Measurements from ENCODE around the gene RBM15.

Gene RBM15

GRCh38 chr1:110348050-110348449 is 8.9 kb downstream of the RBM15 start:
- Histone ChIP-seq H3K4me3 (no peak overlapping the region), H3K9ac (ENCODE audit: insufficient read length) (no peak overlapping the region), H3K9me3 (ENCODE audit: low read depth, low read length) (no peaks in the 10 kb centered on the region), H3K36me3 (ENCODE audit: insufficient read depth, low read length) (peaks cover 58% of the 10 kb centered on the region), H3K27ac (no peak overlapping the region)
- DNase-seq (ENCODE audit: low read depth, low spot score): no peak
- TF ChIP-seq FOXP2 (optimal IDR thresholded peaks at IDR 0.05; ENCODE audit: control extremely low read depth, extremely low read length, insufficient read depth) (no peak), POLR2AphosphoS5 (IDR thresholded peaks at IDR 0.05; ENCODE audit: borderline replicate concordance, low read depth, low read length) (no peak), EZH2 (IDR thresholded peaks at IDR 0.05) (no peak)

DNA sequence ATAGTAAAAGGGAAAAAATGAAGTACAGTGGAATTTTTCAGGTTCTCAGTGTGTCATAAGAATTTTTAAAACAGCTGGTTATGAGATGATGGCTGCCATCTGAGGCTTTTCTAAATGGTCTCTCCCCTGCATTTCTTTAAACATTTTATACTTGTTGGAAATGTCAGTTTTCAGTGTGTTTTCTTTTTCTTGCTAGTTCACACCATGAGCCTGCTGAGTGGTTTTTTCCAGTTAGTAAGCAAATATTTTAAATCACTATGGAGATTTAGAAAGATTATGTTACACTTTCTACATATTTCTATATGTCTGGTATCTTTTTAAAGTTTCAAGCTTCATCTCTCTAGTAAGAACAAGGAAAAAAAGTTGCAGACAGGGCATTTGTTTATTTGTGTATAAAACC is 9.6 kb downstream of the RBM15 start:
- H3K9me3 ChIP-seq (ENCODE audit: low read depth, low read length): no peaks in the 10 kb centered on the region
- no peak for DNase-seq (ENCODE audit: low read depth, low spot score)
- H3K27ac ChIP-seq: no peak overlapping the region
- no peak overlapping the region for H3K4me3 ChIP-seq
- H3K36me3 ChIP-seq (ENCODE audit: insufficient read depth, low read length): peaks cover 50% of the 10 kb centered on the region
- peak overlapping the region; percentile 14 for H3K9ac ChIP-seq (ENCODE audit: insufficient read length)
- TF ChIP-seq FOXP2 (optimal IDR thresholded peaks at IDR 0.05; ENCODE audit: control extremely low read depth, extremely low read length, insufficient read depth) (no peak), EZH2 (IDR thresholded peaks at IDR 0.05) (no peak), POLR2AphosphoS5 (IDR thresholded peaks at IDR 0.05; ENCODE audit: borderline replicate concordance, low read depth, low read length) (no peak)

GRCh38 chr1:110350360-110350759 is 11.2 kb downstream of the RBM15 start:
- Histone ChIP-seq H3K9ac (ENCODE audit: insufficient read length) (no peak overlapping the region), H3K4me3 (no peak overlapping the region), H3K27ac (peak overlapping the region; percentile 0; the same call in 1 of the 2 replicates), H3K36me3 (ENCODE audit: insufficient read depth, low read length) (peaks cover 34% of the 10 kb centered on the region), H3K9me3 (ENCODE audit: low read depth, low read length) (no peaks in the 10 kb centered on the region)
- no peak for TF ChIP-seq FOXP2 (optimal IDR thresholded peaks at IDR 0.05; ENCODE audit: control extremely low read depth, extremely low read length, insufficient read depth)
- no peak for TF ChIP-seq POLR2AphosphoS5 (IDR thresholded peaks at IDR 0.05; ENCODE audit: borderline replicate concordance, low read depth, low read length)
- TF ChIP-seq EZH2 (IDR thresholded peaks at IDR 0.05): no peak
- DNase-seq (ENCODE audit: low read depth, low spot score): no peak

DNA sequence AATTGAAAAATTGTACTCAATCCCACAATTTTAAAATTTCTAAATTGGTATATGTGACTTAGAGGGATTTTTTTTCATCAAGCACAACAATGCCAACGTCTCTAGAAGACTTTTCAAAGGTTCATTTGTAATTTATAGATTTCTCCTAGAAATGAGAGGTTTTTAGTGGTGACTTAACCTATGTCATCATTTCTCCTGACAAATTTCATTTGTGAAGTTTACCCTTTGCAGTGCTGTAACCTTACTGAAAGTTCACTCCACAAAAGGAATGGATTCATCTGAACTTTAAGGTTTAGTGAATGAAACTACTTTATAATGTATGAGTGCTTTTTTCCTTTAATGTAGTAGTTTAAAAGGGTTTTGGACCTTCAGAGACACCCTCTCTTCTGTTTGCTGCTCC is 16.1 kb downstream of the RBM15 start:
- Histone ChIP-seq H3K9me3 (ENCODE audit: low read depth, low read length) (no peaks in the 10 kb centered on the region), H3K4me3 (no peak overlapping the region), H3K27ac (peak overlapping the region; percentile 11), H3K9ac (ENCODE audit: insufficient read length) (no peak overlapping the region), H3K36me3 (ENCODE audit: insufficient read depth, low read length) (peaks cover 14% of the 10 kb centered on the region)
- no peak for TF ChIP-seq POLR2AphosphoS5 (IDR thresholded peaks at IDR 0.05; ENCODE audit: borderline replicate concordance, low read depth, low read length)
- TF ChIP-seq FOXP2 (optimal IDR thresholded peaks at IDR 0.05; ENCODE audit: control extremely low read depth, extremely low read length, insufficient read depth): no peak
- TF ChIP-seq EZH2 (IDR thresholded peaks at IDR 0.05): no peak
- DNase-seq (ENCODE audit: low read depth, low spot score): no peak

DNA sequence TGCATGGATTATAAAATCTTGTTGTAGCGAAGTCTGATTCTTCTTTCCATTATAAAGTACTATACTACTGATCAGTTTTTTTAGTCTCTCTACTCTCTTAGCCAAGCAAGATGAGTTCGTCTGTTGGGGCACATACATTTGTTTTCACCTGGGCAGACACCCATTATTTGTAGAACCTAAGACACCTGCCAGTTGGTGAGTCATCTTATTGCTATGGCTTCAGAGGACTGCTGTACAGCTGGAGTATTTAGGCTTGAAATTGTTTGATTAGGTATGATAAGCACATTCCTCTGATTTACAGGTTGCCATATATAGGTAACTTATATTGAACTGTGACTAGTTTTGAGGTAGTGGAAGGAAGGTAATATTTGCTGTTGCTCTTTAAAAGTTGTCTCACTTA is 17.2 kb downstream of the RBM15 start:
- Histone ChIP-seq H3K9me3 (ENCODE audit: low read depth, low read length) (no peaks in the 10 kb centered on the region), H3K4me3 (no peak overlapping the region), H3K9ac (ENCODE audit: insufficient read length) (no peak overlapping the region), H3K27ac (no peak overlapping the region), H3K36me3 (ENCODE audit: insufficient read depth, low read length) (peaks cover 19% of the 10 kb centered on the region)
- TF ChIP-seq POLR2AphosphoS5 (IDR thresholded peaks at IDR 0.05; ENCODE audit: borderline replicate concordance, low read depth, low read length) (no peak), EZH2 (IDR thresholded peaks at IDR 0.05) (no peak), FOXP2 (optimal IDR thresholded peaks at IDR 0.05; ENCODE audit: control extremely low read depth, extremely low read length, insufficient read depth) (no peak)
- DNase-seq (ENCODE audit: low read depth, low spot score): no peak

DNA sequence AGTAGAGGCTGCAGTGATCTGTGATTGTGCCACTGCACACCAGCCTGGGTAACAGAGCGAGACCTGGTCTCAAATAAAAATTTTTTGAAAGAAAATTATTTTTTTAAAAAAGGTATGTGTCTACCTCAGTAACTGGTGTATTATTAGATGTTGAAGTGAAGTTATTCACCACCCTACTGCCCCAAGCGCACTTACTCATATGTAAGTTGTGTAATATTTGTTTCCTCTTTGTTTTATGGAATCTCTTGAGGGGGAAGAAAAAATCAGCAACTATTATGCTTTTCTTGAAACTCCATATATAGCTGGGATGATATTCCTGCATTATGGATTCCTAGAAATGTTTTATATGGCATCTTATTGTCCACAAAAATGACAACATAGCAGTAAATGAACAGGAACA is 21.3 kb downstream of the RBM15 start:
- no peak overlapping the region for H3K4me3 ChIP-seq
- no peak for DNase-seq (ENCODE audit: low read depth, low spot score)
- TF ChIP-seq EZH2 (IDR thresholded peaks at IDR 0.05) (no peak), FOXP2 (optimal IDR thresholded peaks at IDR 0.05; ENCODE audit: control extremely low read depth, extremely low read length, insufficient read depth) (no peak), POLR2AphosphoS5 (IDR thresholded peaks at IDR 0.05; ENCODE audit: borderline replicate concordance, low read depth, low read length) (no peak)
- H3K9ac ChIP-seq (ENCODE audit: insufficient read length): no peak overlapping the region
- no peak overlapping the region for H3K27ac ChIP-seq
- H3K36me3 ChIP-seq (ENCODE audit: insufficient read depth, low read length): peaks cover 33% of the 10 kb centered on the region
- no peaks in the 10 kb centered on the region for H3K9me3 ChIP-seq (ENCODE audit: low read depth, low read length)

DNA sequence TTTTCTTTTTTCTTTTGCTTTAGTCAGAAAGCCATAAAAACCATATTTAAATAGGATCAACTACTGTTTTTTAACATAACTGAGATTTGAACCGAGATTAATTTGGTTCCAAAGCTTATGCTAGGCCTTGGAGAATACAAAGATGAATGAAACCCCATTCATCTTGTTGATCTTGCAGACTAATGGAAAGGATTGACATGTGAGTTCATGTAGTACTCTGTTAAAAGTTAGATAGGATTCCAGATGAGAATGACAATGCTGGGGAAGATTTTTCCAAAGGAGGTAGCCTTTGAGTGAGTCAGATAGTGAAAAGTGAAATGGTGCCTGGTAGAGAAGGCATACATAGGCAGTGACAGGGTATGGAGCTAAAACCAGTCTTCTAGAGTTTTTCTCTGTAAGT is 22.7 kb downstream of the RBM15 start:
- no peak for DNase-seq (ENCODE audit: low read depth, low spot score)
- Histone ChIP-seq H3K4me3 (no peak overlapping the region), H3K27ac (no peak overlapping the region), H3K9ac (ENCODE audit: insufficient read length) (no peak overlapping the region), H3K36me3 (ENCODE audit: insufficient read depth, low read length) (peaks cover 29% of the 10 kb centered on the region), H3K9me3 (ENCODE audit: low read depth, low read length) (no peaks in the 10 kb centered on the region)
- TF ChIP-seq FOXP2 (optimal IDR thresholded peaks at IDR 0.05; ENCODE audit: control extremely low read depth, extremely low read length, insufficient read depth) (no peak), POLR2AphosphoS5 (IDR thresholded peaks at IDR 0.05; ENCODE audit: borderline replicate concordance, low read depth, low read length) (no peak), EZH2 (IDR thresholded peaks at IDR 0.05) (no peak)

DNA sequence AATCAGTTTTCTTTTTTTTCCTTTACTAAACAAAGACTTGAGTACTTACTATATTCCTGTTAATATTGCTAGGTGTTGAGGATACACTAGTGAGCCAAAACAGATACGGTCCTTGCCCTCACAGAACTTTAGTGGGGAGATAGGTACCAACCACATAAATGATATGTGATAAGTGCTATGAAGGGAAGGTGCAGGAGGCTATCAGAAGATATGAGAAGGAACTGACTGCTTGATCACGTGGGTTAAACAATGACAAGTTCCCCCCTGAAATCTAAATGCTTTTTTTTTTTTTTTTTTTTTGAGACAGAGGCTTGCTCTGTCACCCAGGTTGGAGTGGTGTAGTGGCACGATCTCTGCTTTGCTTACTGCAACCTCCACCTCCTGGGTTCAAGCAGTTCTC is 25.0 kb downstream of the RBM15 start:
- DNase-seq (ENCODE audit: low read depth, low spot score): no peak

GRCh38 chr1:110370827-110371226 is 31.6 kb downstream of the RBM15 start:
- no peak for DNase-seq (ENCODE audit: low read depth, low spot score)
- TF ChIP-seq FOXP2 (optimal IDR thresholded peaks at IDR 0.05; ENCODE audit: control extremely low read depth, extremely low read length, insufficient read depth): no peak
- H3K36me3 ChIP-seq (ENCODE audit: insufficient read depth, low read length): peaks cover 18% of the 10 kb centered on the region
- no peaks in the 10 kb centered on the region for H3K9me3 ChIP-seq (ENCODE audit: low read depth, low read length)
- no peak overlapping the region for H3K4me3 ChIP-seq
- no peak overlapping the region for H3K9ac ChIP-seq (ENCODE audit: insufficient read length)
- H3K27ac ChIP-seq: no peak overlapping the region

More for the DNA sequence above, 25.0 kb downstream of the RBM15 start:
- TF ChIP-seq FOXP2 (optimal IDR thresholded peaks at IDR 0.05; ENCODE audit: control extremely low read depth, extremely low read length, insufficient read depth) (no peak), EZH2 (IDR thresholded peaks at IDR 0.05) (no peak), POLR2AphosphoS5 (IDR thresholded peaks at IDR 0.05; ENCODE audit: borderline replicate concordance, low read depth, low read length) (no peak)
- Histone ChIP-seq H3K9ac (ENCODE audit: insufficient read length) (no peak overlapping the region), H3K4me3 (no peak overlapping the region), H3K9me3 (ENCODE audit: low read depth, low read length) (no peaks in the 10 kb centered on the region), H3K27ac (no peak overlapping the region), H3K36me3 (ENCODE audit: insufficient read depth, low read length) (peaks cover 29% of the 10 kb centered on the region)
